NT2/D1 (cell line): Measurements from ENCODE around the gene SNAPC3.
"Not testable (repeated sequence)": the region's sequence is repeated elsewhere in the genome, so short reads cannot be mapped to it uniquely, and the experiment has no call there.

Experiments
- DNase-seq: peaks from one replicate; pipeline ENCODE4 v3.0.0-alpha.2; 2011; ENCODE audit warnings: low read depth, low spot score
- H3K27me3 ChIP-seq: 2 replicates; pipeline ENCODE4 v1.6.0; 2011; ENCODE audit warnings: mild to moderate bottlenecking; ENCODE audit not compliant: insufficient read length, insufficient read depth
- H3K36me3 ChIP-seq: 2 replicates; pipeline ENCODE4 v1.6.1; 2011; ENCODE audit warnings: mild to moderate bottlenecking, low read length, mixed read lengths; ENCODE audit not compliant: insufficient read depth, insufficient read length
- H3K4me1 ChIP-seq: 2 replicates; pipeline ENCODE4 v1.5.1; 2011; ENCODE audit not compliant: insufficient read depth, insufficient read length
- H3K4me3 ChIP-seq: 2 replicates; pipeline ENCODE4 v1.5.1; 2011; ENCODE audit warnings: low read depth; ENCODE audit not compliant: insufficient read length
- H3K9ac ChIP-seq: 2 replicates; pipeline ENCODE4 v1.6.0; 2011; ENCODE audit warnings: low read depth; ENCODE audit not compliant: insufficient read length
- H3K9me3 ChIP-seq: 2 replicates; pipeline ENCODE4 v1.5.1; 2011; ENCODE audit warnings: mild to moderate bottlenecking, low read length; ENCODE audit not compliant: insufficient read depth
- SUZ12 ChIP-seq: IDR thresholded peaks from 2 replicates; pipeline ENCODE4 v1.6.1; 2011; ENCODE audit not compliant: insufficient read length, insufficient read depth; ENCODE audit errors: extremely low read depth
- YY1 ChIP-seq: IDR thresholded peaks from 2 replicates; pipeline ENCODE4 v1.6.1; 2011; ENCODE audit not compliant: insufficient read length, insufficient read depth
- ZNF274 ChIP-seq: IDR thresholded peaks from 2 replicates; pipeline ENCODE4 v1.6.1; 2011; ENCODE audit warnings: mild to moderate bottlenecking, low read depth, low read length

Gene SNAPC3

DNA sequence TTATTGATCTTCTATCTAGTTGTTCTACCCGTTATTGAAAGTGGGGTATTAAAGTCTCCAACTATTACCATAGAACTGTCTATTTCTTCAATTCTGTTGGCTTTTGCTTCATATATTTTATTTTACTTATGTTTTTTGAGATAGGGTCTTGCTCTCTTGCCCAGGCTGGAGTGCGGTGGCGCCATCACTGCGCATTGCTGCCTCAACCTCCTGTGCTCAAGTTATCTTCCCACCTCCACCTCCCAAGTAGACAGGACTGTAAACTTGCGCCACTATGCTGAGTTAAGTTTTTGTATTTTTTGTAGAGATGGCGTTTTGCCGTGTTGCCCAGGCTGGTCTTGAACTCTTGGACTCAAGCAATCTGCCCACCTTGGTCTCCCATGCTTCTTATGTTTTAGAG lies 16.2 kb downstream of the SNAPC3 start:
- Histone ChIP-seq H3K9me3 (peaks cover 63% of the 10 kb centered on the region), H3K4me1 (no peaks in the 10 kb centered on the region), H3K4me3 (no peak overlapping the region), H3K27me3 (no peaks in the 10 kb centered on the region), H3K9ac (no peak overlapping the region), H3K36me3 (peaks cover 62% of the 10 kb centered on the region)
- no peak for DNase-seq
- TF ChIP-seq ZNF274 (no peak), SUZ12 (no peak), YY1 (no peak)

DNA sequence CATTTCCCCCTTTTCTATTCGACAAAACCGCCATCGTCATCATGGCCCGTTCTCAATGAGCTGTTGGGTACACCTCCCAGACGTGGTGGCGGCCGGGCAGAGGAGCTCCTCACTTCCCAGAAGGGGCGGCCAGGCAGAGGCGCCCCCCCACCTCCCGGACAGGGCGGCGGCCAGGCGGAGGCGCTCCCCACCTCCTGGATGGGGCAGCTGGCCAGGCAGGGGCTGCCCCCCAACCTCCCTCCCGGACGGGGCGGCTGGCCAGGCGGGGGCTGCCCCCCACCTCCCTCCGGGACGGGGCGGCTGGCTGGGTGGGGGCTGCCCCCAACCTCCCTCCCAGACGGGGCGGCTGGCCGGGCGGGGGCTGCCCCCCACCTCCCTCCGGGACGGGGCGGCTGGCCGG lies 19.2 kb downstream of the SNAPC3 start:
- Histone ChIP-seq H3K36me3 (peaks cover 66% of the 10 kb centered on the region), H3K9me3 (peaks cover 69% of the 10 kb centered on the region)
- H3K4me3 ChIP-seq, DNase-seq, H3K4me1 ChIP-seq, H3K27me3 ChIP-seq, H3K9ac ChIP-seq: not testable (repeated sequence)

DNA sequence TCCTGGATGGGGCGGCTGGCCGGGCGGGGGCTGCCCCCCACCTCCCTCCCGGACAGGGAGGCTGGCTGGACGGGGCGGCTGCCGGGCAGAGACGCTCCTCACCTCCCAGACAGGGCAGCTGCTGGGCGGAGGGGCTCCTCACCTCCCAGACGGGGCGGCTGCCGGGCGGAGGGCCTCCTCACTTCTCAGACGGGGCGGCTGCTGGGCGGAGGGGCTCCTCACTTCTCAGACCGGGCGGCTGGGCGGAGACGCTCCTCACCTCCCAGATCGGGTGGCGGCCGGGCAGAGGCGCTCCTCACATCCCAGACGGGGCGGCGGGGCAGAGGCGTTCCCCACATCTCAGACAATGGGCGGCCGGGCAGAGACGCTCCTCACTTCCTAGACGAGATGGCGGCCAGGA lies 19.6 kb downstream of the SNAPC3 start:
- H3K9ac ChIP-seq, H3K27me3 ChIP-seq, DNase-seq, H3K4me1 ChIP-seq, H3K4me3 ChIP-seq: not testable (repeated sequence)
- H3K9me3 ChIP-seq, result peaks cover 69% of the 10 kb centered on the region
- H3K36me3 ChIP-seq, result peaks cover 66% of the 10 kb centered on the region

DNA sequence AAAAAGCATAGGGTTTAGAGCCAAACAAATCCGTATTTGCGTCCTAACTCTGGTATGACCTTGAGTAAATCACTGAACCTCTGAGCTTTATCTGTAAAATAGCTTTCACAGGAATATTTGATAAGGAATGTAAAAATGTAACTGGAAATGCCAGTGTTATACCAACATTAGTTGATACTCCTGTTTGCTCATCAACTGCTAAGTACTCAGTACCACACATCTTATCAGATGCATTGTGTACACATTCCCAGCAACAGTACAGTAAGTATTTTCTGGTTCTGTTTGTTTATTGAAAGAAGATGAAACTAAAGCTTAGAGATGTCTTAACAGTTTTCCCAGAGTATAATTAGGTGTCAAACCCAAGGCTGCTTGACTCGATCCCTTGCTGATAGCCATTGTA lies 21.5 kb downstream of the SNAPC3 start:
- Histone ChIP-seq H3K36me3 (peaks cover 73% of the 10 kb centered on the region), H3K4me1 (no peaks in the 10 kb centered on the region), H3K9ac (no peak overlapping the region), H3K27me3 (no peaks in the 10 kb centered on the region), H3K9me3 (peaks cover 52% of the 10 kb centered on the region), H3K4me3 (no peak overlapping the region)
- TF ChIP-seq SUZ12 (no peak), YY1 (no peak), ZNF274 (no peak)
- no peak for DNase-seq

DNA sequence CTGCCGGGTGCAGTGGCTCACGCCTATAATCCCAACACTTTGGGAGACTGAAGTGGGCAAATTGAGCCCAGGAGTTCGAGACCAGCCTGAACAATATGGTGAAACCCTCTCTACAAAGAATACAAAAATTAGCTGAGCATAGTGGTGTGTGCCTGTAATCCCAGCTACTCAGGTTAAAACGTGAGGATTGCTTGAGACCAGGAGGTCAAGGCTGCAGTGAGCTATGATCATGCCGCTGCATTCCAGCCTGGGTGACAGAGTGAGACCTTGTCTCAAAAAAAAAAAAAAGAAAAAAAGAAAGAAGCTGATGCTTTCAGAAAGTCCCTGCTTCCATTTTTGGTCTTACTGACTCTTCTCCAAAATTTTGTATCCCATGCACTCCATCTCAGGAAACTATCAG lies 31.3 kb downstream of the SNAPC3 start:
- TF ChIP-seq SUZ12 (no peak), YY1 (no peak), ZNF274 (no peak)
- Histone ChIP-seq H3K9ac (no peak overlapping the region), H3K27me3 (no peaks in the 10 kb centered on the region), H3K36me3 (peaks cover 88% of the 10 kb centered on the region), H3K4me3 (no peak overlapping the region), H3K9me3 (no peaks in the 10 kb centered on the region), H3K4me1 (no peaks in the 10 kb centered on the region)
- no peak for DNase-seq

DNA sequence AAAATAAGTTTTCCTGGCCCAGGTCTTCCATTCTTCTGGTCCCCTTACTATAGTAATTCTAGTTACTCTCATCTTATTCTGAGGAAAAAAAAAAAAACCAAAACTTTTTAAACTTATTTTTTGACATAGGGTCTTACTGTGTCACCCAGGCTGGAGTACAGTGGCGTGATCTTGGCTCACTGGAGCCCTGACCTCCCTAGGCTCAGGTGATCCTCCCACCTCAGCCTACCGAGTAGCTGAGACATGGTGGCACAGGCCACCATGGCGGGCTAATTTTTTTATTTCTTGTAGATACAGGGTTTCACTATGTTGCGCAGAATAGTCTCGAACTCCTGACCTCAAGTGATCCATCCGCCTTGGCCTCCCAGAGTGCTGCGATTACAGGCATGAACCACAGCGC lies 38.4 kb downstream of the SNAPC3 start:
- Histone ChIP-seq H3K9ac (no peak overlapping the region), H3K4me1 (no peaks in the 10 kb centered on the region), H3K36me3 (peaks cover 87% of the 10 kb centered on the region), H3K27me3 (no peaks in the 10 kb centered on the region), H3K4me3 (no peak overlapping the region), H3K9me3 (no peaks in the 10 kb centered on the region)
- TF ChIP-seq YY1 (no peak), SUZ12 (no peak), ZNF274 (no peak)
- DNase-seq, result no peak

DNA sequence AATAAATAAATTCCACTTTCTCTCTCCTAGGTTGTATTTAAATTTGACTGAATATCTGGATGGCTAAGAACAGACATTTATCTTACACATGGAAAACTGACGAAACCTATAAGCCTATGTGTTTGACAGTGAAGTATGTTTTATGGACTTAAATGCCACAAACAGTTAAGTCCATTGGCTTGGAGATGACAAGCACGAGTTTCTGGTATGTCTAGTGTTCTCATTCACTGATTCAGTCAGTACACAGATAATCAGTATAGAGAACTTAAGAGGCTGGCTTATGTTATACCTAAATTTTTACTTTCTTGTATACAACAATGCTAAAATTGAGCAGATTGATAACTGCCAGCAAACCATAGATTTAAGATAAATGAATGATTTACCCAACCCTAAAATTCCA lies 38.9 kb downstream of the SNAPC3 start:
- no peak for TF ChIP-seq SUZ12
- no peak for TF ChIP-seq ZNF274
- TF ChIP-seq YY1, result no peak
- H3K27me3 ChIP-seq, result no peaks in the 10 kb centered on the region
- no peak overlapping the region for H3K9ac ChIP-seq
- no peaks in the 10 kb centered on the region for H3K4me1 ChIP-seq
- H3K9me3 ChIP-seq, result no peaks in the 10 kb centered on the region
- no peak overlapping the region for H3K4me3 ChIP-seq
- peaks cover 87% of the 10 kb centered on the region for H3K36me3 ChIP-seq
- no peak for DNase-seq

DNA sequence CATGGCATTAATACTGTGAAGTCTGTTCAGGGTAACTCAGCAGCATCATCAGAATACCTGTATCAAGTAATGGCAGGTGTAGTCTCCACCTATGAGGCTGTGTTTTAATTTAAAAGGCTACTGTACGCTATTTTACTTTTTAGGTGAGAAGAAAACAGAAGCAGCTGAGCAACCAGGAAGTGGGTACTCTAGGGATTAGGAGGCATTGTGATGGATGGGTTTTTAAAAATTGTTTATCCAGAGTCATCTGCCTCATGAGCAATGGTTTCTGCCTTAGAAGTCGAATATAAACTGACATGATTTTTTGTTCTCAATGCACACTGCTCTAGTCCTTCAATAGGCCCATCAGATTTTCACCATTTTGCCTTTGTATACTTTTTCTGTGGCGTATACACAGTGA lies 45.5 kb downstream of the SNAPC3 start:
- Histone ChIP-seq H3K4me1 (no peaks in the 10 kb centered on the region), H3K4me3 (no peak overlapping the region), H3K36me3 (peaks cover 83% of the 10 kb centered on the region), H3K9ac (no peak overlapping the region), H3K9me3 (no peaks in the 10 kb centered on the region), H3K27me3 (no peaks in the 10 kb centered on the region)
- no peak for TF ChIP-seq SUZ12
- TF ChIP-seq YY1, result no peak
- TF ChIP-seq ZNF274, result no peak
- no peak for DNase-seq
